ENCODE data around the gene RTN1.

The RTN1 gene

GRCh38 chr14:59771577-59771976, 99.0 kb downstream of the RTN1 start:
- Histone ChIP-seq H3K27ac (ENCODE audit: low read length) (no peak overlapping the region), H3K27me3 (replicated peaks; ENCODE audit: insufficient read depth, low read length) (no peaks in the 10 kb centered on the region), H3K79me2 (ENCODE audit: low read length) (no peaks in the 10 kb centered on the region), H3K4me2 (ENCODE audit: low read depth, low read length) (no peak overlapping the region), H3K9ac (ENCODE audit: low read length) (no peak overlapping the region), H3K4me3 (ENCODE audit: low read length) (no peak overlapping the region), H4K20me1 (ENCODE audit: insufficient read depth, low read length) (no peaks in the 10 kb centered on the region), H3K4me1 (ENCODE audit: low read length) (no peaks in the 10 kb centered on the region), H3K36me3 (replicated peaks; ENCODE audit: insufficient read depth, low read length) (no peaks in the 10 kb centered on the region), H3K9me2 (replicated peaks; ENCODE audit: insufficient read depth, low read length) (no peaks in the 10 kb centered on the region), H2AFZ (ENCODE audit: low read length) (no peak overlapping the region), H3K9me3 (replicated peaks; ENCODE audit: insufficient read depth, low read length) (no peaks in the 10 kb centered on the region), H3F3A (ENCODE audit: insufficient read depth, low read length) (no peaks in the 10 kb centered on the region)
- no peak for DNase-seq
- TF ChIP-seq EZH2 (optimal IDR thresholded peaks at IDR 0.05; ENCODE audit: low read depth, low read length) (no peak), EZH2phosphoT487 (IDR thresholded peaks at IDR 0.05; ENCODE audit: low read length) (no peak), CTCF (IDR thresholded peaks at IDR 0.05; ENCODE audit: low read length) (no peak)

GRCh38 chr14:59769586-59769985, 101.0 kb downstream of the RTN1 start:
- no peak overlapping the region for H3K4me3 ChIP-seq (ENCODE audit: low read length)
- H3F3A ChIP-seq (ENCODE audit: insufficient read depth, low read length) = no peaks in the 10 kb centered on the region
- DNase-seq = no peak
- H3K36me3 ChIP-seq (replicated peaks; ENCODE audit: insufficient read depth, low read length) = no peaks in the 10 kb centered on the region
- no peaks in the 10 kb centered on the region for H3K27me3 ChIP-seq (replicated peaks; ENCODE audit: insufficient read depth, low read length)
- no peak overlapping the region for H2AFZ ChIP-seq (ENCODE audit: low read length)
- H3K79me2 ChIP-seq (ENCODE audit: low read length) = no peaks in the 10 kb centered on the region
- no peak for TF ChIP-seq CTCF (IDR thresholded peaks at IDR 0.05; ENCODE audit: low read length)
- TF ChIP-seq EZH2 (optimal IDR thresholded peaks at IDR 0.05; ENCODE audit: low read depth, low read length) = no peak
- no peak overlapping the region for H3K4me2 ChIP-seq (ENCODE audit: low read depth, low read length)
- no peak overlapping the region for H3K9ac ChIP-seq (ENCODE audit: low read length)
- no peaks in the 10 kb centered on the region for H3K4me1 ChIP-seq (ENCODE audit: low read length)
- no peak overlapping the region for H3K27ac ChIP-seq (ENCODE audit: low read length)
- H3K9me3 ChIP-seq (replicated peaks; ENCODE audit: insufficient read depth, low read length) = no peaks in the 10 kb centered on the region
- H4K20me1 ChIP-seq (ENCODE audit: insufficient read depth, low read length) = no peaks in the 10 kb centered on the region
- H3K9me2 ChIP-seq (replicated peaks; ENCODE audit: insufficient read depth, low read length) = no peaks in the 10 kb centered on the region

DNA sequence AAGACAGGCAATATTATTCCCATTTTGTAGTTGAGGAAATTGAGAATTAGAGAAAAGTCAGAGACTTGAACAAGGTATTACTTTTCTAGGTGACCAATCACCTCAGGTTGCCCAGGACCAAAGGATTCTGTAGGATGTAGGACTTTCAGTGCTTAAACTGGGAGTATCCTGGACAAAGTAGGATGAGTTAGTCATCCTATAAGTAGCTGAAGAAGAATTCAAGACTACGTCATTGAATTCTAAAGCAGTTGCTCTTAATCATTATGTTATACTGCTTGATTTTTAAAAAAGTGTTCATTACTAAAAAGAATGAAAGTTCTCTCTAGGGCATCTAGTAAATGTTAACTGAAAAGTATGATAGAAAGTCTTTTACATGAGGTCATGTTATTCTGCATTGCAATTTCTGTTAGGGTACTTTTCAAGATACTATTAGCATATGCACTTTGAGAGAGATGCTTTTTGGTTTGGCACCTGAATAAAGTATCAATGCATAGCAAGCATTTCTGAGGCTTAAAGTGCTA, 101.7 kb downstream of the RTN1 start:
- no peak overlapping the region for H3K9ac ChIP-seq (ENCODE audit: low read length)
- H3K36me3 ChIP-seq (replicated peaks; ENCODE audit: insufficient read depth, low read length) = no peaks in the 10 kb centered on the region
- DNase-seq = no peak
- H3K79me2 ChIP-seq (ENCODE audit: low read length) = no peaks in the 10 kb centered on the region
- no peaks in the 10 kb centered on the region for H3F3A ChIP-seq (ENCODE audit: insufficient read depth, low read length)
- no peaks in the 10 kb centered on the region for H3K4me1 ChIP-seq (ENCODE audit: low read length)
- H3K9me3 ChIP-seq (replicated peaks; ENCODE audit: insufficient read depth, low read length) = no peaks in the 10 kb centered on the region
- H3K27me3 ChIP-seq (replicated peaks; ENCODE audit: insufficient read depth, low read length) = no peaks in the 10 kb centered on the region
- H2AFZ ChIP-seq (ENCODE audit: low read length) = no peak overlapping the region
- no peak overlapping the region for H3K4me2 ChIP-seq (ENCODE audit: low read depth, low read length)
- H4K20me1 ChIP-seq (ENCODE audit: insufficient read depth, low read length) = no peaks in the 10 kb centered on the region
- no peak overlapping the region for H3K27ac ChIP-seq (ENCODE audit: low read length)
- no peak overlapping the region for H3K4me3 ChIP-seq (ENCODE audit: low read length)
- H3K9me2 ChIP-seq (replicated peaks; ENCODE audit: insufficient read depth, low read length) = no peaks in the 10 kb centered on the region
- TF ChIP-seq CTCF (IDR thresholded peaks at IDR 0.05; ENCODE audit: low read length) (no peak), EZH2 (optimal IDR thresholded peaks at IDR 0.05; ENCODE audit: low read depth, low read length) (no peak), EZH2phosphoT487 (IDR thresholded peaks at IDR 0.05; ENCODE audit: low read length) (no peak)

Data from MM.1S (cell line).